GM10266 (cell line): ENCODE results near the gene DLG4.

Source experiments
- DNase-seq: peaks from one replicate; pipeline ENCODE4 v3.0.0; 2012; ENCODE audit errors: extremely low spot score
- CTCF ChIP-seq: IDR thresholded peaks from 2 replicates; pipeline ENCODE4 v1.5.1; 2012; ENCODE audit warnings: mild to moderate bottlenecking, low read depth; ENCODE audit not compliant: control insufficient read depth, insufficient read depth; ENCODE audit errors: missing control alignments

DLG4 gene

GRCh38 chr17:7178973-7179316 is 40.7 kb downstream of the DLG4 start:
- no peak for DNase-seq
- no peak for TF ChIP-seq CTCF

GRCh38 chr17:7177954-7178477 is 41.6 kb downstream of the DLG4 start:
- no peak for TF ChIP-seq CTCF
- no peak for DNase-seq

- TF ChIP-seq CTCF = peak; percentile 89
- DNase-seq = peak; percentile 88
Observed at GRCh38 chr17:7177191-7177953, 42.3 kb downstream of the DLG4 start.

GRCh38 chr17:7176841-7177190 is 42.8 kb downstream of the DLG4 start:
- no peak for TF ChIP-seq CTCF

GRCh38 chr17:7176107-7176840 is 43.4 kb downstream of the DLG4 start:
- DNase-seq = no peak

More at GRCh38 chr17:7176841-7177190, 42.8 kb downstream of the DLG4 start:
- no peak for DNase-seq

GRCh38 chr17:7175330-7175733 is 44.3 kb downstream of the DLG4 start:
- DNase-seq = no peak
- no peak for TF ChIP-seq CTCF

More at GRCh38 chr17:7176107-7176840, 43.4 kb downstream of the DLG4 start:
- TF ChIP-seq CTCF = no peak

GRCh38 chr17:7174603-7175326 is 44.9 kb downstream of the DLG4 start:
- TF ChIP-seq CTCF = no peak
- no peak for DNase-seq
